ENCODE measurements around the gene TMEM115.

The TMEM115 gene

GRCh38 chr3:50324351-50325112 is 34.8 kb downstream of the TMEM115 start:
- no peak for DNase-seq (ENCODE audit: low read depth, low spot score)
- CTCF ChIA-PET = interaction anchor here (0.6 to 3.5 kb wide), 18 partner anchors 9 to 135 kb away, joined by 3 to 37 read pairs (median 6); partner anchors contain the start of genes HYAL3, NAA80 and RASSF1
- POLR2A ChIA-PET = interaction anchor here (1.0 kb wide), 2 partner anchors 12 to 98 kb away, joined by 3 read pairs; no protein-coding TSS in a partner anchor
- no peak overlapping the region for H3K4me3 ChIP-seq (ENCODE audit: low read depth, low read length)
- peak; percentile 93 for TF ChIP-seq CTCF (IDR thresholded peaks at IDR 0.05; ENCODE audit: insufficient read depth, low read length, missing control alignments)

DNA sequence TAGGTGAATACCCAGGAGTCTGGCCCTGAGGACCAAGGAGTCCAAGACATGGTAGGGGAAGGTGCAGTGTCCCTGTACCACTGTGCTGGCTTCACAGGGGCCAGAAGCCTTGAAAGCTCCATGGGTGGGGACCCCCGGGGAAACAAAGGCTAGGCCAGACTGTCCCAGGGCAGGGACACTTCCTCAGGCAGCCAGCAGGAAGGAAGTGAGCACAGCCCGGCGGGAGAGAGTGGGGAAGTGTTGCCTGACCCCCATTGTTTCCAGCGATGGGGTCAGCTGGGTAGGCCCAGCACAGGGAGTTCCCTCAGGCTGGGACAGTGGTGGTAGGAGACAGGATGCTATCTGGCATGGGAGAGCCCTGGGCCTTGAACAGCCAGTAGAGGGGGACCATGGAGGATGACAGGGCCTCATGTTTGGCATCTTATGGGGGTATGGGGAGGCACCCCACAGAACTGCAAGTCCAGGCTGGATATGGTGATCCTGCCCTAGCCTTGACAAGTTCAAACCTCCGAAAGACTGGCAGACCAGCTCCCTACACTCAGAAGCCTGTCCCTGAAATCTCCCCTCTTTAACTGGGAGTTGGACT is 35.6 kb downstream of the TMEM115 start:
- DNase-seq (ENCODE audit: low read depth, low spot score) = no peak
- no peak overlapping the region for H3K4me3 ChIP-seq (ENCODE audit: low read depth, low read length)
- ChIA-PET POLR2A (interaction anchor here (1.0 kb wide), 2 partner anchors 13 to 97 kb away, joined by 3 read pairs; no protein-coding TSS in a partner anchor), CTCF (interaction anchor here (0.7 to 3.5 kb wide), 20 partner anchors 9 to 134 kb away, joined by 3 to 37 read pairs (median 7); partner anchors contain the start of genes HYAL3, NAA80 and RASSF1)
- no peak for TF ChIP-seq CTCF (IDR thresholded peaks at IDR 0.05; ENCODE audit: insufficient read depth, low read length, missing control alignments)

- ChIA-PET POLR2A (no interaction called here), CTCF (interaction anchor here (1.1 to 3.5 kb wide), 13 partner anchors 9 to 130 kb away, joined by 3 to 37 read pairs (median 9); partner anchors contain the start of genes HYAL3, NAA80 and RASSF1)
- no peak overlapping the region for H3K4me3 ChIP-seq (ENCODE audit: low read depth, low read length)
- TF ChIP-seq CTCF (IDR thresholded peaks at IDR 0.05; ENCODE audit: insufficient read depth, low read length, missing control alignments) = no peak
- DNase-seq (ENCODE audit: low read depth, low spot score) = no peak
Observed at GRCh38 chr3:50323092-50323600, 36.2 kb downstream of the TMEM115 start.

DNA sequence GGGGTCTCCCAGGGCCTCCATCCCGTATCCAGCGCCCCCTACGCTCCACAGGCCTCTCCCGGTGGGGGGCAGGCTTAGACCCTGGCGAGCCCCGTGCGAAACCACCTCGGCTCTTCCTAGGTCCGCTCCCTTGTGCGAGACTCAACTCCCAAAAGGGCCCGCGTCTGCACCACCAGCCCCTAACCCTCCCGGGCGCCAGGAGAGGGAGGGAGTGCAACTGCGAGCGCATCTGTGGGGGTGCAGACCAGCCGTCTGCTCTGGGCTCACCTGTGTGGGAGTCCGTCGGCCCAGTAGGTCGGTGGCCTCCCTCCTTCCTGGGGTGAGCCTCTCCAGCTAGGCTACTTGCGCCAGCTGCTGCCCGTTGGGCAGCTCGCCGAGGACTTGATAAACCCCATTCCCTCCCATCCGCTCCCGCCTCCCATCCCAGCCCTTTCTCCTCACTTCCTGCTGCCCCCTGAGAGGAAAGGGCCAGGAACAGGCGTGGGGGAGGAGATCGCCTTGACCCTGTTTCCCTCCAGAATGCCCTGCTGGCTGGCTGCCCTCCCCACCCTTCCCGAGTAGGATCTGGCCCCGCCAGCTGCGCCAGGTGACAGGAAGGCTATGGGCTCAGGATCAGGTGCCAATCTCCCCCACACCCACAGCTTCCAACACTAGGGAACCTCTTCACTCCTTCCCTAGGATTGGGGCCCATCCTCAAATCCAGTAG is 36.8 kb downstream of the TMEM115 start, which contains the start of gene HYAL2:
TSS of gene HYAL2 (minus strand) at position 360 of the 706 bp plus-strand sequence. CDS start 2,256 bp downstream, outside the sequence.
- CTCF ChIA-PET = interaction anchor here (1.0 to 3.5 kb wide), 13 partner anchors 8 to 246 kb away, joined by 3 to 37 read pairs (median 7); partner anchors contain the start of genes HEMK1, HYAL3 and NAA80

DNA sequence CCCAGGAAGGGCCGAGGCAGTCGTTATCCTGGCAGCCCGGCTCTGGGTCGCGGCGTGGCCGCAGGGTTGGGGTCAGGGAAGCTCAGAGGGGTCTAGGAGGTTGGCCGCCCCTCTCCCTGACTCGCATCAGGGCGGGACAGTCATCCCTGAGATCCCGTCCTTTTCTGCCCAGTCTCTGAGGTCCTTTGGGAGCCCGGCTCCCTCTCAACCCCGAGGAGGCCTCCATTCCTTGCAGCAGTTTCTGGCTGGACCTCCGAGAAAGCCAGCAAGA is 37.3 kb downstream of the TMEM115 start:
- POLR2A ChIA-PET = interaction anchor here (1.0 to 1.4 kb wide), 2 partner anchors 11 to 15 kb away, joined by 3 read pairs; no protein-coding TSS in a partner anchor

More for the DNA sequence above, 36.8 kb downstream of the TMEM115 start, which contains the start of gene HYAL2:
- POLR2A ChIA-PET = interaction anchor here (1.0 to 1.4 kb wide), 2 partner anchors 11 to 15 kb away, joined by 3 read pairs; no protein-coding TSS in a partner anchor
- no peak for TF ChIP-seq CTCF (IDR thresholded peaks at IDR 0.05; ENCODE audit: insufficient read depth, low read length, missing control alignments)
- no peak for DNase-seq (ENCODE audit: low read depth, low spot score)
- H3K4me3 ChIP-seq (ENCODE audit: low read depth, low read length) = peak within 1 kb of the TSS; percentile 73

More for the DNA sequence above, 37.3 kb downstream of the TMEM115 start:
- TF ChIP-seq CTCF (IDR thresholded peaks at IDR 0.05; ENCODE audit: insufficient read depth, low read length, missing control alignments) = no peak
- DNase-seq (ENCODE audit: low read depth, low spot score) = no peak
- CTCF ChIA-PET = interaction anchor here (1.0 to 3.5 kb wide), 11 partner anchors 8 to 247 kb away, joined by 3 to 37 read pairs (median 7); partner anchors contain the start of genes HEMK1, HYAL3 and NAA80
- peak overlapping the region; percentile 73 for H3K4me3 ChIP-seq (ENCODE audit: low read depth, low read length)

All from AG04449 (cell line).